Thyroid gland (tissue), 4 donors: ENCODE measurements around the gene KLHL2. TPM values are rescaled to one million over a fixed set of nuclear protein-coding genes. Genes with fewer than 3 reads are reported as not detected.
"Not testable (repeated sequence)": the region's sequence is repeated elsewhere in the genome, so short reads cannot be mapped to it uniquely, and the experiment has no call there.

Experiments used
- DNase-seq, 2 donors: peaks; one replicate each; pipeline ENCODE4 v3.0.0-alpha.2; 2019
- H3K27ac ChIP-seq, 3 donors: fragments of 200-600 bp; sonication (generic); 1 replicate in 2 of 3; 2 replicates in 1 of 3; pipeline ENCODE4 v1.5.1; 2016 to 2019; ENCODE audit warnings: mild to moderate bottlenecking in 1 of 3, moderate library complexity in 1 of 3
- H3K27me3 ChIP-seq: fragments of 200-600 bp; sonication (generic); one replicate; pipeline ENCODE4 v1.5.1; 2019
- H3K36me3 ChIP-seq, 2 donors: fragments of 200-600 bp; sonication (generic); one replicate each; pipeline ENCODE4 v1.5.1; 2016 to 2019
- H3K4me1 ChIP-seq, 2 donors: fragments of 200-600 bp; sonication (generic); one replicate each; pipeline ENCODE4 v1.5.1; 2017 to 2019
- H3K4me3 ChIP-seq, 3 donors: fragments of 200-600 bp; sonication (generic); replicated peaks in 1 of 3; 1 replicate in 2 of 3; 2 replicates in 1 of 3; pipeline ENCODE4 v1.5.1; 2016; ENCODE audit warnings: mild to moderate bottlenecking in 1 of 3
- H3K9me3 ChIP-seq: fragments of 200-600 bp; sonication (generic); one replicate; pipeline ENCODE4 v1.5.1; 2017
- WGBS, 2 donors: methylation state at CpG; one replicate each; pipeline ENCODE4 v1.1.5; 2017; 5-methylcytosine and 5-hydroxymethylcytosine counted together
- intact Hi-C: fragments of 100-400 bp; cut with DNase I; formaldehyde crosslinking; loops from one replicate; pipeline ENCODE4 v1.15.1; 2023
- total RNA-seq, 4 donors: library from RNA; depleted of rRNA; stranded (reverse); fragments of >200 nt; gene quantifications; one replicate each; pipeline ENCODE4 v1.2.3, GENCODE V29; 2016
- TF ChIP-seq, protein P1 (sequence below), 6 experiments: fragments of 200-600 bp in 3 of 6; fragments of 450-650 bp in 3 of 6; sonication (generic) in 3 of 6; IDR thresholded peaks; one replicate each; pipeline ENCODE4 v1.5.1; 2016 to 2019; ENCODE audit warnings: antibody characterized with exemption in 6 of 6, mild to moderate bottlenecking in 2 of 6, inconsistent platforms in 1 of 6, moderate library complexity in 1 of 6

Gene KLHL2
- total RNA-seq, 4 donors from 2014 or later: 30.9 to 45.2 (median 35.8) TPM

- WGBS, 2 donors: 63 to 85% methylated on average over 4 of the region's 4 CpGs
- H3K4me3 ChIP-seq, H3K9me3 ChIP-seq, H3K27me3 ChIP-seq, H3K27ac ChIP-seq, H3K36me3 ChIP-seq, DNase-seq, intact Hi-C loops: not testable (repeated sequence)
- peaks cover 7 to 12% of the 10 kb centered on the region in 2 donors for H3K4me1 ChIP-seq
Observed at GRCh38 chr4:165259776-165260175, 52.4 kb downstream of the KLHL2 start.

GRCh38 chr4:165262306-165262705 lies 54.9 kb downstream of the KLHL2 start:
- intact Hi-C loops: not testable (repeated sequence)
- WGBS, 2 donors: 79 to 83% methylated on average over 3 of the region's 3 CpGs

DNA sequence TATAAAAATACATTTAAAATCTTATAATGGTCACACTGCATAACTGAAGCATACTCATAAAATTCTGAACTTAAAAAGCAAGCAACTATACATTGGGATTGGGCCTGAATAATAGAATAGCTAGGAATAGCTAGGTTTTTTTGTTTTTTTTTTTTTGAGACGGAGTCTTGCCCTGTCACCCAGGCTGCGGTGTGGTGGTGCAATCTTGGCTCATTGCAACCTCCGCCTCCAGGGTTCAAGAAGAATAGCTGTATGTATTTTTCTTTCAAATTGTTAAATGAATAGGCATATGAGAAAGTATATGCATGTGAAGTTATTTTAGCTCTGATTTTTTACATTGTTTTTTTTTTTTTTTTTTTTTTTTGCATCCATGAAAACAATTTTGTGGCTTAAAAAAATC lies 56.1 kb downstream of the KLHL2 start:
- H3K9me3 ChIP-seq, H3K27ac ChIP-seq, H3K4me1 ChIP-seq, H3K4me3 ChIP-seq, H3K27me3 ChIP-seq, DNase-seq, H3K36me3 ChIP-seq, intact Hi-C loops: not testable (repeated sequence)
- 94 to 96% methylated on average over 3 of the region's 3 CpGs for WGBS, 2 donors

More at GRCh38 chr4:165262306-165262705, 54.9 kb downstream of the KLHL2 start:
- H3K27ac ChIP-seq, DNase-seq, H3K36me3 ChIP-seq, H3K4me1 ChIP-seq, H3K4me3 ChIP-seq, H3K27me3 ChIP-seq, H3K9me3 ChIP-seq: not testable (repeated sequence)

GRCh38 chr4:165269931-165270330 lies 62.6 kb downstream of the KLHL2 start:
- H3K4me3 ChIP-seq, H3K36me3 ChIP-seq, H3K9me3 ChIP-seq, H3K27ac ChIP-seq, H3K27me3 ChIP-seq, intact Hi-C loops, H3K4me1 ChIP-seq, DNase-seq: not testable (repeated sequence)
- 81 to 84% methylated on average over 7 of the region's 7 CpGs for WGBS, 2 donors

- H3K36me3 ChIP-seq, H3K4me1 ChIP-seq, H3K27me3 ChIP-seq, DNase-seq, H3K27ac ChIP-seq, H3K9me3 ChIP-seq, intact Hi-C loops, H3K4me3 ChIP-seq: not testable (repeated sequence)
- WGBS, 2 donors: 50% methylated on average over 2 of the region's 2 CpGs
Observed at GRCh38 chr4:165273443-165273842, 66.1 kb downstream of the KLHL2 start.

DNA sequence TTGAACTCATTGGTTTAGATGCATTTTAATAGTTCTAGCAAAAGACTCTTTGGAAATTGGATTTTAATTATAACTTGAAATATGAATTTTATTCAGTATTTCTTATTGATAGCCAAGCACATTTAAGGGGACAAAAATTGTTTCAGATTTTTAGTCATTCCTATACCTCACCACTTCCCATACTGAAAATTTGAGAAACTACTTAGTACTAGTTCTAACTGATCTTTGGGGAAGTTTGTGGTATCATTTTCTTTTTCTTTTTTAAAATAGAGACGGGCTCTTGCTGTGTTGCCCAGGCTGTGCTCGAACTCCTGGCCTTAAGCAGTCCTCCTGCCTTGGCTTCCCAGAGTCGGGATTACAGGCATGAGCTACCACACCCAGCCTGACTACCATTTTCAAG lies 68.0 kb downstream of the KLHL2 start:
- DNase-seq, H3K27ac ChIP-seq, H3K4me1 ChIP-seq, intact Hi-C loops, H3K27me3 ChIP-seq, H3K9me3 ChIP-seq, H3K4me3 ChIP-seq, H3K36me3 ChIP-seq: not testable (repeated sequence)
- 94 to 100% methylated on average over 3 of the region's 3 CpGs for WGBS, 2 donors

- H3K4me3 ChIP-seq, H3K36me3 ChIP-seq, DNase-seq, H3K27me3 ChIP-seq, H3K4me1 ChIP-seq, intact Hi-C loops, H3K9me3 ChIP-seq, H3K27ac ChIP-seq: not testable (repeated sequence)
- WGBS, 2 donors: 90 to 96% methylated on average over 20 of the region's 20 CpGs
Observed at GRCh38 chr4:165279531-165279930, 72.2 kb downstream of the KLHL2 start.

DNA sequence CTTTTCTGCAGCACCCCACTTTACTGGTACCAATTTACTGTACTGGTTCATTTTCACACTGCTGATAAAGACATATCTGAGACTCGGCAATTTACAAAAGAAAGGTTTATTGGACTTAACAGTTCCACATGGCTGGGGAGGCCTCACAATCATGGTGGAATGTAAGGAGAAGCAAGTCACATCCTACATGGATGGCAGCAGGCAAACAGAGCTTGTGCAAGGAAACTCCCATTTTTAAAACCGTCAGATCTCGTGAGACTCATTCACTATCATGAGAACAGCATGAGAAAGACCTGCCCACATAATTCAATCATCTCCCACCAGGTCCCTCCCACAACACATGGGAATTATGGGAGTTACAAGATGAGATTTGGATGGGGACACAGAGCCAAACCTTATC lies 77.3 kb downstream of the KLHL2 start:
- WGBS, 2 donors: 98 to 99% methylated on average over 3 of the region's 3 CpGs
- DNase-seq, H3K9me3 ChIP-seq, H3K27ac ChIP-seq, intact Hi-C loops, H3K27me3 ChIP-seq, H3K4me1 ChIP-seq, H3K36me3 ChIP-seq, H3K4me3 ChIP-seq: not testable (repeated sequence)

- WGBS, 2 donors: 86% methylated on average over 4 of the region's 4 CpGs
- H3K27me3 ChIP-seq, H3K36me3 ChIP-seq, H3K9me3 ChIP-seq, H3K27ac ChIP-seq, DNase-seq, H3K4me1 ChIP-seq, intact Hi-C loops, H3K4me3 ChIP-seq: not testable (repeated sequence)
Observed at GRCh38 chr4:165286619-165287340, 79.4 kb downstream of the KLHL2 start.

GRCh38 chr4:165288226-165288625 lies 80.9 kb downstream of the KLHL2 start:
- H3K27me3 ChIP-seq: no peaks in the 10 kb centered on the region
- H3K9me3 ChIP-seq: no peaks in the 10 kb centered on the region
- no peak overlapping the region for H3K27ac ChIP-seq
- no peak for DNase-seq
- WGBS, 2 donors: 54 to 57% methylated on average over 3 of the region's 3 CpGs
- intact Hi-C loops: no loop called here
- no peaks in the 10 kb centered on the region for H3K4me1 ChIP-seq
- TF ChIP-seq, protein P1, sequence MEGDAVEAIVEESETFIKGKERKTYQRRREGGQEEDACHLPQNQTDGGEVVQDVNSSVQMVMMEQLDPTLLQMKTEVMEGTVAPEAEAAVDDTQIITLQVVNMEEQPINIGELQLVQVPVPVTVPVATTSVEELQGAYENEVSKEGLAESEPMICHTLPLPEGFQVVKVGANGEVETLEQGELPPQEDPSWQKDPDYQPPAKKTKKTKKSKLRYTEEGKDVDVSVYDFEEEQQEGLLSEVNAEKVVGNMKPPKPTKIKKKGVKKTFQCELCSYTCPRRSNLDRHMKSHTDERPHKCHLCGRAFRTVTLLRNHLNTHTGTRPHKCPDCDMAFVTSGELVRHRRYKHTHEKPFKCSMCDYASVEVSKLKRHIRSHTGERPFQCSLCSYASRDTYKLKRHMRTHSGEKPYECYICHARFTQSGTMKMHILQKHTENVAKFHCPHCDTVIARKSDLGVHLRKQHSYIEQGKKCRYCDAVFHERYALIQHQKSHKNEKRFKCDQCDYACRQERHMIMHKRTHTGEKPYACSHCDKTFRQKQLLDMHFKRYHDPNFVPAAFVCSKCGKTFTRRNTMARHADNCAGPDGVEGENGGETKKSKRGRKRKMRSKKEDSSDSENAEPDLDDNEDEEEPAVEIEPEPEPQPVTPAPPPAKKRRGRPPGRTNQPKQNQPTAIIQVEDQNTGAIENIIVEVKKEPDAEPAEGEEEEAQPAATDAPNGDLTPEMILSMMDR (IDR thresholded peaks at IDR 0.05): no peak
- H3K4me3 ChIP-seq: no peak overlapping the region
- H3K36me3 ChIP-seq: no peaks in the 10 kb centered on the region
